CD4-positive, alpha-beta T cell treated with Interleukin-4 for 1 hour (primary cell): ENCODE measurements around the gene KCNK1.
"Not testable (repeated sequence)": the region's sequence is repeated elsewhere in the genome, so short reads cannot be mapped to it uniquely, and the experiment has no call there.

Experiments used
- DNase-seq, 2 donors: peaks; one replicate each; pipeline ENCODE4 v3.0.0-alpha.2; 2020 to 2022

KCNK1 gene

DNA sequence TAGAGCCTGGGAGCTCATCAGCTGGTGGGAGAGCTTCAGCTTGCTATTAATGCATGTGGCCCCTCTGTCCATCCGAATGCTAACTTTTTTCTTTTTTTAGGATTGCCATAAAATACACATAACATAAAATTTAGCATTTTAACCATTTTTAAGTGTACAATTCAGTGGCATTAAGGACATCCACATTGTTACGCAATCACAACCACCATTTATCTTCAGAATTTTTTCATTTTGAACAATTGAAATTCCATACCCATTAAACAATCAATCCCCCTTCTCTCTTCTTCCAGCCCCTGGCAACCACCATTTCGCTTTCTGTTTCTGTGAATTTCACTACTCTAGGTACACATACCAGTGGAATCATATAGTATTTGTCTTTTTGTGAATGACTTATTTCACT, 4.9 kb upstream of the KCNK1 start:
- no peak for DNase-seq

DNA sequence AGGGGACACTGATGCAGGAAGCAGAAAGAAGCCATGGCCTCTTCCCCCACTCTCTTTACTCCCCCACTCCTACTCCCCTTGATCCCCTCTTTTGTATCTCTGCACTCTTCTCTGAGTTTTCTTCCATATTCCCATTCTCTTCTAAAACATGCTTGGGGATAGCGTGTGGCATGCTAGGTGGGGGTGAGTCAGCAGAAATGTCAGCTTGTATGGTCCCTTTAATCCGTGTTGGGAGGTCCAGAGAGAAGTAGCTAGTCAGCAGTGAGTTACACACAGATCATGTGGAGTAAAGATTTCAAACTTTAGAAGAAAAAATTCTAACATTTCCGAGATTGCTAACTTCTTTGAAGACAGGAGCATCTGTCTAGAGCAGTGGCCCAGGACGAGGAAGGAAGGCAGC, 4.0 kb upstream of the KCNK1 start:
- DNase-seq: no peak

DNA sequence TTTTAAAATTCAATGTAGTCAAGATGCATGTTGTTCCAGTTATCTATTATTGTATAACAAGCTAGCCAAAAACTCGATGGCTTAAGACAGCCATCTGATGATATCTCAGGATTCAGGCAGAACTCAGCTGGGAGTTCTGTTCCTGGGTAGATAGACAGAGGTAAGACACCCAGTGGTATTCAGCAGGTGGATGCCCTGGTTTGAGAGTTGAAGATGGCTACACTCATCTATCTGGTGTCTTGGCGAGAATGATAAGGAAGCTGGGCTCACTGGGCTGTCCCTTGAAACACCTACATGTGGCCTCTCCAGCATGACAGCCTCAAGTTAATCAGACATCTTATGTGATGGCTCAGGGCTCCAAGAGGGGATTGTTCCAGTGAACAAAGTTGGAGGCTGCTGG, 3.3 kb upstream of the KCNK1 start:
- no peak for DNase-seq

DNA sequence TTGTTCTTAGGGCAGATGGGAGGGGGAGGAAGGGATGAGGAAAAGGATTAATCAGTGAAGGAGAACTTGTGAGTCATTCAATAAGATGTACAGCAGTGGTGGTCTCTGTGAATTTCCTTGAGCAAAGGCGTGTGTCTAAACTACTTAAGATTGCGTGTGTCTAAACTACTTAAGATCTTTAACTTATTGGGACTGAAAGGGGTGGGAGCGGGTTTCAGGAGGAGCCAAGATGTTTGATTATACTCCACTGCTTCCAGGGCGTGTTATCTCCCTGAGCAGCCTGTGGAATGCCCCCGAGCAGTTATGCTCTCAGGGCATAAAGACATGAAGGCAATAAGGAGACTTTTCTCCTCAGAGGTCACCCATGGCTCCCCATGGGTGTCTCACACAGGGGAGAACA, 2.5 kb upstream of the KCNK1 start:
- not testable (repeated sequence) for DNase-seq

DNA sequence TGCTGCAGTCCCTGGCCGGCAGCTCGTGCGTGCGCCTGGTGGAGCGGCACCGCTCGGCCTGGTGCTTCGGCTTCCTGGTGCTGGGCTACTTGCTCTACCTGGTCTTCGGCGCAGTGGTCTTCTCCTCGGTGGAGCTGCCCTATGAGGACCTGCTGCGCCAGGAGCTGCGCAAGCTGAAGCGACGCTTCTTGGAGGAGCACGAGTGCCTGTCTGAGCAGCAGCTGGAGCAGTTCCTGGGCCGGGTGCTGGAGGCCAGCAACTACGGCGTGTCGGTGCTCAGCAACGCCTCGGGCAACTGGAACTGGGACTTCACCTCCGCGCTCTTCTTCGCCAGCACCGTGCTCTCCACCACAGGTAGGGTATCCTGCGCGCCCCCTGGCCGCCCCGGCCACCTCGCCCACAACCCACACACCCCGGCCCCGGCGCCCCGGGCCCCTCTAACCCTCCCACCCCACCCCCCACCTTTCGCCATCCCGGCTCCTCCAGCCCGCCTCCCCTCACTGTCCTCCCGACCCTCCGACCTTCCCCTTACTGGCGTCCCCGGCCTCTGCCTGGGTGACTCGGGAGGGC, 352 bp downstream of the KCNK1 start:
- no peak for DNase-seq

DNA sequence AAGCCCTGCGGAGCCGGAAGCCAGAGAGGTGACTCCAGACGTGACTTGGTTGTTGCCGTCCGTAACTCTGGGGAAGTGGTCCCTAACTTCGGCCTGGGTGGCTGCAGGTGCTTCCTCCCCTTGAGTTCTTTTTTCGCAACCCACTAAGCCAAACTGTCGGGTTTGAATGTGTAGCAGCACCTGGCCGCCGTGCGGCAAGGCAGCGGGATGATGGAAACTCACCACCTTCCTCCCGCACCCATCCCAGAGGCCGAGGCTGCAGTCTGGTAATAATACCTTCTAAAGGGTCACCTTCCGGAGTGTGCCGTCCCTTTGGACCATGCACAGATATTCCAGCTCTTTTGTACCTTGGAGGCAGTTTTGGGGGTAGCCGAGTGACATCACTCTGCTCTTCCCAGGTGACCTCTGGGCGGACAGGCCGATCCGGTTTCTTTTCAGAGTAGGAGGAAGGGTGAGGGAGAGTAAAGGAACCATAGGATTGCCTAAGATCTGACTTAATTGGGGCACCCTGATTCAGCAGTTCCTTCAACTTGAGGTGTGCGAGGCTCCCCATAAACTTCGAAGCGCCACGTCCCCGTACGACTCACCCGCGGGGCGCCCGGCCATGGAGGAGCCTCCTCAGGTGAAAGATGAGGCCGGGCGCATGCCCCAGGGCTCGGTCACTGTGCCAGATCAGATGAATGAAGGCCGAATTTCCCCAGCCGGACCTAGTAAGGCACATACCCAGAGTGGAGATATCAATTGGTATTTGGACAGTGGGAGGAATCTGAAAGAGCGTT, 1.0 kb downstream of the KCNK1 start:
- no peak for DNase-seq

DNA sequence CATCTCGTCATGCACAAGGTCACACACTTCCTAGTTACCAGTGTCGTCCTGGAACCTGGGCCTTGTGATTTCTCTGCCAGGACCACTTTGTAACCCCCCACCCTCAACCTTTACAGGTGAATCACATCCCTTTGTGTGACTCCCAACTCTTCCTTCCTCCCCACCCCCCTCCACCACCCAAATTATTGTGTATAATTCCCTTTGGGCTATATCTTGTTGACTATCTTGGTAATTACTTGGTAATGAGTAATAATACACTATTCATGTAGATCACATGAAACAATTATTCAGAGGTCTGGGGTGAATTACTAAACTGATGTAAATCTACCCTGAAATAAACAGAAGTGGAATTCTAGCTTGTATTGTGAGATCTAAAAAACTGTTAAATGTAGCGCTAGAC, 1.7 kb downstream of the KCNK1 start:
- no peak for DNase-seq

DNA sequence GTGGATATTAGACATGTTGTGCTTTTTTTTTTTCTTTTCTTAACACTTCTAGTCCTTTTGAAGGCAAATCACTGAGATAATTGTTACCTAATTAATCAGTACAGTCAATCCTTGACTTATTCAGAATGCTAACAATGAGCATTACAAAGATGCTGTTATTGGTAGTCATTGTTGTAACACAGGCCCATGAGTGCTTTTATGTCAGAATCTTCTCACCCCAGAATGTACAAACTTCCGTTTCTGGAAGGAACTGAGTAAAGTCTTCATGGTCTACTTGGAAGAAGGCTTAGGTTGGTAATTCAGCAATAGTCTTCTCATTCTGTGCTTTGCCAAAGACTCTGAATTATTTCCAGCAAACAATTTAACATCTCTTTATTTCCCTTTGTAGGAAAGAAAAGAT, 3.1 kb downstream of the KCNK1 start:
- no peak for DNase-seq

DNA sequence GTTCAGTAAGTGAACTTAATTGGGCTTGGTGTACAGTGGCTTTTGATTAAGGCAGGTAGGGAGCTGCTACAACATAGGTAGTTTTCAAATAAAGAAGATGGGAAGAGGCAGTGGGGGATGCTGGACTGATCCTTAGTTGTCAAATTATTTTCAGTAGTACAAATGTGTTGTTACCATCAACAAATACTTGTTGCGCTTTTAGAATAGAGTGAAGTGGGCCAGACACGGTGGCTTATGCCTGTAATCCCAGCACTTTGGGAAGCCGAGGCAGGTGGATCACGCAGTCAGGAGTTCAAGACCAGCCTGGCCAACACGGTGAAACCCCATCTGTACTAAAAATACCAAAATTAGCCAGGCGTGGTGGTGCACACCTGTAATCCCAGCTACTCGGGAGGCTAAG, 5.5 kb downstream of the KCNK1 start:
- DNase-seq: not testable (repeated sequence)

DNA sequence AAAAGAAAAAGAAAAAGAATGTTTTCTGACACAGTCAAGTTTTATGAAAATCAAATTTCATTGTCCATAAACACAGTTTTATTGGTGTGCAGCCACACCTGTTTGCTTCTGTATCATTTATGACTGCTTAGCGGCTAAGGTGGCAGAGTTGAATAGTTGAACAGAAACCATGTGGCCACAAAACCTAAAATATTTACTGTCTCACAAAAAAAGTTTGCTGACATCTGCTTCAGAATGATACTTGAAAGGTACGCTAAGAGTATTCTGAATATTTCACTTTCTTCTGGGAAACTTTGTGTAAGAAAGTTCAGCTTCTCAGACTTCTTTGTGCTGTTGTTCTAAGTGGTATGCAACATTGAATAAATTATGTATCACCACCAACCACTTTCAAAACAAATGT, 6.2 kb downstream of the KCNK1 start:
- DNase-seq: no peak

DNA sequence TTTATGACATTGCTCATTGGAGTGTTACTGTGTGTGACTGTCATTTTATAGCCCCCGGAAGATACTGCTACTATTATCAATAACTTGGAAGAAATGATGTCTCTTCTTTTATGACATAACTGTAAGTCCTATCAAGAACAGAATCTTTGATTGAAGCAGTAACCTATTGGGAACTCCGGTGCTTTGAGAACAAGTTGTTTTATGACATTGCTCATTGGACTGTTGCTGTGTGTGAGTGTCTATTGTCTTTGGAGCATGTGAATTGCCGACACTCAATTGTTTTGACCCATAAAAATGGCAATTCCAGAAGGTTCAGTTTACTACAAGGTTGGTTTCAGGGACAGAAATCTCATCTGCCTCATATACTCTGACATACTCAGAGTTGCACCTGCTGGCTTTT, 8.0 kb downstream of the KCNK1 start:
- DNase-seq: no peak

DNA sequence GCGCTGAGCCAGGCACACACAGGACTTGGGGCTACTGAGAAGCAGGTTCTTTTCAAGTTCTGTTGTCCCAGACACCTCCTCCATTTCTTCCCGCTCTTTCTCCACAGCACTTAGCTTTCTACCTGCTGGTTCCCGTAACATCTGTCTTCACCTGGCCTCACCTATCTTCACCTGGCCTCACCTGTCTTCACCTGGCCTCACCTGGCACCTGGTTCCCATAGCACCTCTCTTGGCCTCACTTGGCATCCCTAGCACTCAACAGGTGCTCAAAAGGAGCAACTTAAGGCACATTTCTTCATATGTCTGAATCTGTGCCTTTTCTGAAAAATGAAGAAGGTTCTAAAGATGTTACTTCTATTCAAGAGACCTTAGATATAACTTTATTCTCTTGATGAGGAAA, 10.4 kb downstream of the KCNK1 start:
- DNase-seq: no peak

DNA sequence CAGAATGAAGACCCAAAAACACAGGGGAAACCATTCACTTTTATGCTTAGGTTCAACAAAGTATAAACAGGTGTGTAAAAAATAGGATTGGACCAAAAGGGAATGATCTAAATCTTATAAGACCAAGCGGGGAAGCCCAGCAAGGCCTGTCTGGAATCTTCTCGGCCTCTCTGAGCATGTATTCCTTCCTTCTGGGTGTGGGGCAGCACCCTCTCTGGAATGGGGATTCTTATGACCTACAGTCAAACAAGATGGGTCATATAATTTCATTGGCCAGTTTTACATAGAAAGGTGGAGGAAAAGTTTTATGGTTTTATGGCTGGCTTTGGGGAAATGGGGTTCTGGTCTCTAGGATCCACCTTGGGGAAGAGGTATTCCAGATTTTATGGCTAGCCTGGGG, 11.2 kb downstream of the KCNK1 start:
- DNase-seq: no peak

DNA sequence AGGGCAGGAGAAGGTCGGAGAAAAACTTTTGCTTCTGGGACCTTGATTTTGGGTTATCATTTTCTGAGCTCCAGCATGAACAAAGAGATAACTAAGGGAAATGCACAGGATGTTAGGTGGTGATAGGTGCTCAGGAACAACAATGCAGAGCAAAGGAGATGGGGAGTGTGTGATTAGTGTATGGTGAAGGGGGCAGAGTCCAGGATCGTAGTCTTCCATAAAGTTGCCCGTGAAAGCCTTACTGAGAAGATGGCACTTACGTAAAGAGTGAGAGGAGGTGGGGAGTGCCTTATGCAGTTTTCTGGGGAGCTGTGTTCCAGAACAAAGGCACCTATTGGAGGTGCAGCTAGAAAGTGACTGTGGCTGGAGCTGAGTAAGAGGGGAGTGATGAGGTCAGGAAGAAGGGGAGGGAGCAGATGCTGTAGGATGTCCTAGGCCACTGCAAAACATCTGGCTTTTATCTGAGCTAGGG, 11.6 kb downstream of the KCNK1 start:
- no peak for DNase-seq

DNA sequence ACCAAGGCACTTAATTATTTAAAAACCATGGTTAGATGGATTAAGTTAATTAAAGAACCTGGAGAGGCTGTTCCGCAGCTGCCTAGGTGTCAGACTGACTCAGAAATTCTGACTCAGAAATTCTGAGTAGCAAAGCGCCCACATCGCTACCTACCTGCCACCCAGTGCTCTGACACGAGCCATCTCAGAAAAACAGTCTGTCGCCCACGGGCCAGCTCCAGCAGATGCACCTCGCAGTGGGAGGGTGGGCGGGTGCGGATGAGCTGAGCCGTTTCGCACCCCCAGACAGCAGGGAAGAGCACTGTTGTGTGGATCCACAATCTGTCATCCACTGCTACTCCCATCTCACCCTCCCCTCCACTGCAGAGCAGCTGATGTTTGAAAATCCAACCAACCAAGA, 13.5 kb downstream of the KCNK1 start:
- DNase-seq: no peak

DNA sequence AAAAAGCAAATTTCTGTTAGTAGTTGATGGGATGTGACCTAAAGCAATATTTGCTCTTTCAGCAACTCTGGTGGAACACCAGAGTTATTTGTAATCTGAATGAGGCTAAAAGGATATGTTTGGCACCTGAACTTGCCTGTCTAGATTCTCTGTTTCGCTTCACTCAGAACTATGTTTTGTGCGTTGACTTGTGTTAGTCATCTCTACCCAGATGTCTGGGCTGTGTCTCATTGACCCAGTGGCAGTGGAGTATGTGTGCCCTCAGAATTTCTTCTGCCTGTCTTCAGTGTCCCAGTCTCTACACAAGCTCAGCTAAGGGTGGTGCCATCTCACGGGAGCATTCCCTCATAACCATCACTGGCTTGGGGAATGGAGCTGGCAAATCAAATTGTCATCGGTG, 13.9 kb downstream of the KCNK1 start:
- DNase-seq: no peak

DNA sequence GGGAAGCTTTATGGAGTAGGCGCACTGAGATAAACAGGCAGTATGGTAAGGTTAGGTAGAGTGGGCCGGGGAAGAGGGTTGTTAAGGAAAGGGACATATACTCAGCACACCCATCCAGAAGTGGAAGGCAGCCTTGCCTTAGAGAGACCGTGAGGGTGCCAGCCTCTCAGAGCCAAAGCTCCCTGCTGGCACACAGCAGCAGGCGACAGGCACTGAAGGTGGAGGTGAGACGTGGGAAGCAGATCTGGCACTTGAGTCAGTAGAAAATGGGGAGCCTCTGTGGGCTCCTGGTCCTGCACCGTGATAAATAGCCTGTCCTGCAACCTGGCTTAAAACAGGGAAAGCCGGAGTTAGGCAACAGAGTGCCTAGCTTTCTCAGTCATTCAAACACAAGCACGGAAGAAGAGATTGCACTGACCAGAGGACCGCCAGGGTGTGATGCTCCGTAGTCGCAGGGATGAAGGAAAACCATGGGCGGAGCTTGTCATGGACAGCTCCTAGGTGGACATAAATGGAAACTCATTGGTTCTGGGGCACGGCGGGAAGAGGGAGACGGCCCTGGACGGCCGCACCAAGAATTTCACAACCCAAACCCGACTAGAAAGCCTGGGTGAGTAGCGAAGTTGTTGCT, 15.5 kb downstream of the KCNK1 start:
- DNase-seq: no peak

DNA sequence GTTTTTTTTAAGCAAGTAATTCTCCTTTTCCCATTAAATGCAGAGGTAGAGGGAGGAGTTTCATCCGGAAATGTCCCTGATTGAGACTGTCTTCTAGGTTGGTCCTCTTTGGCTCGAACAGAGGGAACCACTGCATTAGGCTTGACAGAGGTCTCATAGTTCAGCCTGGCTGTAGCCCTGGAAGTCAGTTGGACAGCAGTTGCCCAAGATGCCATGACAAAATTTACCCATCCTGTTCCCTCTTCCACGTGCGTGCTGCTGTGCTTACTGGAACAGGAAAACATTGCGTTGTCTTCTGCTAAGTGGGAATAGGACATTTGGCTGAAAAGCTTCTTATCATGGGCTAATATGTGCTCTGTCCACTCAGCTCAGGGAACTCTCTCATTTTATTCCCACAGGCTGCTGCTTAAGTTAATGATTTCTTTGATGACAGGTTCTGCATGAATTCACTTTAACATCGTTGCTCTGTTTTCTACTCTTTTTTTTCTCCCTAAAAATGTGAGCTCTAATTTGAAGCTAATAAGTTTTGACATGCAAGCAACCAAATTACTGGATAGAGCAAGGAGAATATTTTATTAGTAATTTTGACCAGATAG, 18.0 kb downstream of the KCNK1 start:
- no peak for DNase-seq

DNA sequence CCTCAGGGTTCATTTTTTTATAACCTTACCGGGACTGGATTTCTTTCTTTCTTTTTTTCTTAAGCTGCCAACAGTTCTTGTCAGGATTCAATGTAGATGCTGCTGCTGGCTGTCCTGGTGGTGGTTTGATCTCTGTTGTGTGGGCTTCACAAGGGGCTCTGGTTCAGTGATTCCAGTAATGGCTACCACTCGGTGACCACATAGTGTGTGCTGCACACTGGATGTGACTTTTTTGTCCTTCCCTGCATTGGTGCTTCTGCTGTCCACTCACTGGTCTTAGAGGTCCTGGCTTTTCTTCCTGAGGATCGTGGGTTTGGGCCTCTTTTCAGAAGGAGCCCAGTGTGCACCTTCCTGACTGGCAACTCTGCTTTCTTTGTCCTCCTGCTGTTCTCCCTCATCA, 18.5 kb downstream of the KCNK1 start:
- DNase-seq: no peak

DNA sequence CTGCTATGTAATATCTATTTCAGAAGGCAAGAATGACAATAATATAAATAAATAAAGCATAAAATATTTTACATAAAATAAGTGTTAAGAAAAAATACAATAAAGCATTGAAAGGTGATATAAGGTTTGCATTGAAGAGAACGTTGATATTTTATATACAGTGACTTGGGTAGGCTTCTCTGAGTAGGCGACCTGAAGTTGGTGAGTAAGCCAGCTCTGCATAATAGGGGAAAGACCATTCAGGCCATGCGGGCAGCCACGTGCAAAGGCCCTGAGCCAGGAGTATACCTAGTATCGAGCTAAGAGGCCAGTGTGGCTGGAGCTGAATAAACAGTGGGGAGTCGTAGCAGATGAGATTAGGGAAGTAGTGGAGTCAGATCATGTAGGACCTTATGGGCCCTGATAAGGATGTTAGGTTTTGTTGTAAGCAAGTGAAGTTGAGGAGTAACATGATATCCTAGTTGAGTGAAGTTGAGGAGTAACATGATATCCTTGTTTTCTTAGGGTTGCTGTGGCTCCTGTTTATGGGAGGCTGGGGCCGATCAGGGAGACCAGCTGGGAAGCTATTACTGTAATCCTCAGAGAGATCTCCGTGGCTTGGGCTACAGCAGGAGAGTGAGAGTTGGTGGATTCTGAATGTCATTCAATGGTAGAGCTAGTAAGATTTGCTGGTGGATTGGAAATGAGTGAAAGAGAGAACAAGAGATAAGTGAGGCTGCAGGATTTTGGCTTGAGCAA, 22.0 kb downstream of the KCNK1 start:
- DNase-seq: no peak

DNA sequence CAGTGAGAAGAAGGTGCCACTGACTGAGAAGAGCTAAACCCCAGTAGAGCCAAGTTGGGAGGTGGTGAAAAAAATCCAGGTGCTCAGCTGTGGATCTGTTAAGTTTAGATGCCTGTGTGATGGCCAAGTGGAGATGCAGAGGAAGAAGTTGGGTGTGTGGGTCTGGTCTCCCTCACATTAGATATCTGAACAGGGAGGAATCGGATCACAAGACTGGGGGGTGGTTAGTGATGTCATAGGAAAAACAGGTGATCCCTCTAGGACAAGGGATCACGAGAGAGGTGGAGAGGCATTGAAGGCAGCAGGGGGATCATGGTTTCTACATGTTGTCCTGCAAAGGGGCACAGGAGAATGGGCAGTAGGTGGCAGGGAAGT, 22.6 kb downstream of the KCNK1 start:
- DNase-seq: no peak

DNA sequence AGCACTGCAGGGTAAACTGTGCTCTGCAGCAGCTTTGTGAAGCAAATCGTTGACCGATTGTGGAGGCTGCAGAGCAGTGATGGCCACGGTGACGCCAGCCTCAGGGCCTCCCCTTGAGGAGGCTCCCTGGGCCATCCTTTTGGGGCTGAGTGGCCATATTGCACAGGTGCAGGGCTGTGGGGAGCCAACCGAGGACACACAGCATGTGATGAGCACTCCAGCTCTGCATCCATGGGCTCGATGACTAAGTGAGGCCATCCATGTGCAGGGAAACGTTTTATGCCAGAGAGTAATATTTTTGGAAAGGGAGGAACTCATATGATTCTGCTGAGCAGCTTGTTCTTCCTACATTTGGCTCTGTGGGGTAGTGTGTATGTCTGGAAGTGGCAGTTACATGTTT, 24.6 kb downstream of the KCNK1 start:
- no peak for DNase-seq

DNA sequence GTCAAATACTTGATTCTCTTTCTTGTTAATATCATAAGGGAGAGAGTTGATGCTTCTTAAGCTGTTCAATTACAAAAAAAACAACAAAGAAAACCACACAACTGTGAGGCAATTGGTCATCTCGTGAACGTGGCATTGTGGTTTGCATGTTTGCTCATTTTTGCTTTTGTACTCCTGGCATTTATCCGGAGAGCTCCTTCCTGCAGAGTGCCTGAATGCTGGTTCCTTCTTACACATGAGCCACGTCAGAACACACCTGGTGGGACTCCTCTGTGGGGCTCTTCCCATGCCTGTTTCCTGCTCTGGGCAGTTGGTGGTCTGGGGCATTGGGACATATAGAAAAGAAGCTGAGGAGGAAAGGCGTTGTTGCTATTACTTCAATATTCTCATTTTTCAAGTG, 25.7 kb downstream of the KCNK1 start:
- DNase-seq: no peak
